GM12891 (cell line): ENCODE measurements around the gene OST4.

Source experiments
- DNase-seq: peaks from one replicate; pipeline ENCODE4 v3.0.0; 2011; ENCODE audit warnings: low spot score; ENCODE audit not compliant: insufficient read length
- FAIRE-seq: peaks from 2 replicates; lab custom pipeline; 2011; peaks lifted over from hg19 to GRCh38; lab: Jason Lieb, UNC
- PAX5 ChIP-seq: IDR thresholded peaks from 2 replicates; pipeline ENCODE4 v1.6.1; 2011; ENCODE audit warnings: low read length, moderate library complexity, mild to moderate bottlenecking; ENCODE audit not compliant: insufficient read depth, severe bottlenecking
- POLR2A ChIP-seq: IDR thresholded peaks from 2 replicates; pipeline ENCODE4 v1.6.1; 2011; ENCODE audit warnings: low read depth, low read length, control low read depth
- POLR2AphosphoS5 ChIP-seq: IDR thresholded peaks from 2 replicates; pipeline ENCODE4 v1.6.1; 2011; ENCODE audit warnings: low read depth, low read length, control low read depth
- POU2F2 ChIP-seq: IDR thresholded peaks from 2 replicates; pipeline ENCODE4 v1.6.1; 2011; ENCODE audit warnings: low read depth, mild to moderate bottlenecking, control low read depth, low read length, moderate library complexity
- SPI1 ChIP-seq: IDR thresholded peaks from 2 replicates; pipeline ENCODE4 v1.6.1; 2011; ENCODE audit warnings: low read depth, low read length, control low read depth
- TAF1 ChIP-seq: IDR thresholded peaks from 2 replicates; pipeline ENCODE4 v1.6.1; 2011; ENCODE audit warnings: low read depth, low read length, control low read depth

Gene OST4

DNA sequence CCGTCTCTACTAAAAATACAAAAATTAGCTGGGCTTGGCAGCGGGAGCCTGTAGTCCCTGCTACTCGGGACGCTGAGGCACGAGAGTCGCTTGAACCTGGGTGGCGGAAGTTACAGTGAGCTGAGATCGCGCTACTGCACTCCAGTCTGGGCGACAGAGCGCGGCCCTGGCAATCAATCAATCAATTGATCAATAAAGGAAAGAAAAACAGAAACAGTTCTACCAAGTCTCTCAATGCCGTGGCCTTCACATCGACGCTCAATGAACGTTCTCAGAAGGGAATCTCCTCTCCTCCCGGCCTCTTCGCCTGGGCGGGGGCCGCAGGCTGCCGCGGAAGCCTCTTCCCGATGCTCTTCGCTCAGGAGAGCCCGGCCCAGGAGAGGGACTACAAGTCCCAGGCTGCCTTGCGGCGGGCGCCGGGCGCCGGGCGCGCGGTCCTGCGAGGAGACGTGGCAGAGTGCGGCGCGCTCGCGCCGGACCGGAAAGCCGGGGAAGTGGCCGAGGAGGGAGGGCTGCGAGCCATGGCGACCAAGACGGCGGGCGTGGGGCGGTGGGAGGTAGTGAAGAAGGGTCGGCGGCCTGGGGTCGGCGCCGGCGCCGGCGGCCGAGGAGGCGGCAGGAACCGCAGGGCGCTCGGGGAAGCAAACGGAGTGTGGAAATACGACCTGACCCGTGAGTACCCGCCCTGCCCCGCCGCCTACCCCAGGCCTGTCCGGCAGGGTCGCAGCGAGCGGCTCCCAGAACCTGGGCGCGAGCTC, 38.8 kb downstream of the OST4 start, which contains the start of gene TMEM214:
TMEM214 (plus strand) TSS at position 471 of the 758 bp plus-strand sequence; CDS start at position 522, 51 bp downstream.
- TF ChIP-seq POLR2A = peak; percentile 77
- peak; percentile 57; the same call in 1 of the 2 replicates for TF ChIP-seq TAF1
- TF ChIP-seq POLR2AphosphoS5 = peak; percentile 65; the same call in 1 of the 2 replicates
- no peak for TF ChIP-seq SPI1
- peak; percentile 44 for TF ChIP-seq PAX5
- 0 out of 2 replicates have a peak, but pooled peaks have one; percentile 28 for TF ChIP-seq POU2F2
- FAIRE-seq (peak; percentile 87), DNase-seq (peak; percentile 98)

DNA sequence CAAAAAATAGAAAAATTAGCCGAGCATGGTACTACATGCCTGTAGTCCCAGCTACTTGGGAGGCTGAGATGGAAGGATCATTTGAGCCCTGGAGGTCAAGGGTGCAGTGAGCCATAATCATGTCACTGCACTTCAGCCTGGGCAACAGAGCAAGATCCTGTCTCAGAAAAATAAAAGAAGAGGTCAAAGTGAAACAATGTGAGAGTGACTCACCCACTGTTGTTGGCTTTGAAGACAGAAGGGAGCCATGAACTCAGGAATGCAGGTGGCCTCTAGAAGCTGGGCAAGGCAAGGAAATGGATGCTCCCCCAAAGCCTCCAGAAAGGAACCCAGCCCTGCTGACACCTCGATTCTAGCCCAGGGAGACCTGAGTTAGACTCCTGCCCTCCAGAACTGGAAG, 42.4 kb downstream of the OST4 start:
- DNase-seq (no peak), FAIRE-seq (no peak)
- TF ChIP-seq TAF1 = no peak
- TF ChIP-seq SPI1 = no peak
- no peak for TF ChIP-seq PAX5
- TF ChIP-seq POLR2A = no peak
- TF ChIP-seq POU2F2 = no peak
- TF ChIP-seq POLR2AphosphoS5 = no peak

GRCh38 chr2:27027211-27027651, 44.2 kb downstream of the OST4 start:
- no peak for FAIRE-seq
- TF ChIP-seq POU2F2 (no peak), POLR2A (no peak), SPI1 (no peak), TAF1 (no peak), PAX5 (no peak), POLR2AphosphoS5 (no peak)
- no peak for DNase-seq

- DNase-seq = no peak
- TF ChIP-seq SPI1 = no peak
- no peak for TF ChIP-seq POLR2A
- TF ChIP-seq POU2F2 = no peak
- TF ChIP-seq PAX5 = no peak
- no peak for TF ChIP-seq TAF1
- TF ChIP-seq POLR2AphosphoS5 = no peak
- FAIRE-seq = no peak
Measured at GRCh38 chr2:27025861-27026851, 45.3 kb downstream of the OST4 start.

DNA sequence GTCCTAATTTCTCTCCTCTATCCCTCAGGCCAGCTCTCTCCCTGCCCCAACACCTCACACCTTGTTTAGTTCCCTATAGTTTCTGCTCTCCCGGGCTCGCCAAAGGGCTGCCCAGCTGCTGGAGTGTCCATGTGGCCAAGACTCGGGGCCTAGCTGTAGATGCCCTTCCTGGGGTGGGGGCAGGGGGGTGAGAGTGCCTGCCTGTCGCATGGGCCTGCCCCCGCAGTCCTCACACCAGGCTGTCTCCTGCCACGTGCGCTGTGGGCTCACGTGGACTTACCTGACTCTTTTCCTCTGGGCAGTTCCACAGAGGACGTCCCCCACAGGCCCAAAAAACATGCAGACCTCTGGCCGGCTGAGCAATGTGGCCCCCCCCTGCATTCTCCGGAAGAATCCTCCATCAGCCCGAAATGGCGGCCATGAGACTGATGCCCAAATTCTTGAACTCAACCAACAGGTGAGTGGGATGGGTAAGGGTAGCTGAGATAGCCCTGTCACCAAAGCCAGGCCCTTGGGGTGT, 46.1 kb downstream of the OST4 start:
- TF ChIP-seq SPI1 (no peak), POLR2AphosphoS5 (no peak), PAX5 (no peak), POLR2A (no peak), POU2F2 (no peak), TAF1 (no peak)
- DNase-seq = no peak
- FAIRE-seq = no peak

GRCh38 chr2:27024812-27025211, 46.6 kb downstream of the OST4 start:
- DNase-seq = no peak
- FAIRE-seq = no peak
- no peak for TF ChIP-seq PAX5
- no peak for TF ChIP-seq SPI1
- TF ChIP-seq POLR2AphosphoS5 = no peak
- no peak for TF ChIP-seq TAF1
- no peak for TF ChIP-seq POU2F2
- no peak for TF ChIP-seq POLR2A

DNA sequence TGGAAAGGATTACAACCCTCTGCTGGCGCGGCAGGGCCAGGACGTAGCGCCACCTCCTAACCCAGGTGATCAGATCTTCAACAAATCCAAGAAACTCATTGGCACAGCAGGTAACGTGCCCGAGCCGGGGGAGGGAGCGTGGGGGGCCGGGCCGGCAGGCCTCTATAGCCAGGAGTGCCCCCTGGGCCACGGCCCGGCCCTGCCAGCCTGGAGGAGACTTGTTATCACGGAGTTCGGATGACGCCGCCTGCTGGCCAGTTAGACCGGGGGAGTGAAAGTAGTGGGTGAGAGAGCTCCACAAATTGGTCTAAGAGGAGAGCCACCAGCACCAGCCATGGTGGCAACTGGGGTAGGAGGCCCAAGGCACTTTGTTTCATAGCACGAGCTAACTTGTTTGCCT, 47.3 kb downstream of the OST4 start:
- TF ChIP-seq PAX5 (no peak), POLR2A (no peak), POU2F2 (no peak), TAF1 (no peak), SPI1 (no peak), POLR2AphosphoS5 (no peak)
- DNase-seq (no peak), FAIRE-seq (no peak)

- FAIRE-seq (no peak), DNase-seq (no peak)
- TF ChIP-seq POLR2A = no peak
- no peak for TF ChIP-seq SPI1
- no peak for TF ChIP-seq POU2F2
- TF ChIP-seq PAX5 = no peak
Measured at GRCh38 chr2:27023740-27024139, 47.7 kb downstream of the OST4 start.

GRCh38 chr2:27021253-27022049, 50.0 kb downstream of the OST4 start:
- no peak for TF ChIP-seq POLR2AphosphoS5
- TF ChIP-seq PAX5 = no peak
- no peak for DNase-seq
- no peak for FAIRE-seq
